Adipocyte (in vitro differentiated cells): Measurements from ENCODE around the gene KRT76.

ENCODE experiments used
- DNase-seq: peaks from one replicate; pipeline ENCODE4 v3.0.0-alpha.2; 2015; ENCODE audit warnings: low read depth
- H3K27me3 ChIP-seq: replicated peaks from 2 replicates; pipeline ENCODE4 v1.7.0; 2013; ENCODE audit warnings: mild to moderate bottlenecking, low read length, moderate library complexity; ENCODE audit not compliant: control insufficient read depth, insufficient read depth
- H3K36me3 ChIP-seq: 2 replicates; pipeline ENCODE4 v1.7.0; 2013; ENCODE audit warnings: low read length, mild to moderate bottlenecking, moderate library complexity; ENCODE audit not compliant: control insufficient read depth, insufficient read depth, severe bottlenecking
- H3K4me1 ChIP-seq: 2 replicates; pipeline ENCODE4 v1.7.0; 2013; ENCODE audit warnings: mild to moderate bottlenecking, low read length, moderate library complexity; ENCODE audit not compliant: control insufficient read depth, insufficient read depth
- H3K4me3 ChIP-seq: 2 replicates; pipeline ENCODE4 v1.7.0; 2013; ENCODE audit warnings: mild to moderate bottlenecking, low read length, moderate library complexity
- H3K9ac ChIP-seq: 2 replicates; pipeline ENCODE4 v1.7.0; 2013; ENCODE audit warnings: mild to moderate bottlenecking, low read length, moderate library complexity
- H3K9me3 ChIP-seq: 2 replicates; pipeline ENCODE4 v1.7.0; 2013; ENCODE audit warnings: mild to moderate bottlenecking, low read length, moderate library complexity; ENCODE audit not compliant: control insufficient read depth

The KRT76 gene

DNA sequence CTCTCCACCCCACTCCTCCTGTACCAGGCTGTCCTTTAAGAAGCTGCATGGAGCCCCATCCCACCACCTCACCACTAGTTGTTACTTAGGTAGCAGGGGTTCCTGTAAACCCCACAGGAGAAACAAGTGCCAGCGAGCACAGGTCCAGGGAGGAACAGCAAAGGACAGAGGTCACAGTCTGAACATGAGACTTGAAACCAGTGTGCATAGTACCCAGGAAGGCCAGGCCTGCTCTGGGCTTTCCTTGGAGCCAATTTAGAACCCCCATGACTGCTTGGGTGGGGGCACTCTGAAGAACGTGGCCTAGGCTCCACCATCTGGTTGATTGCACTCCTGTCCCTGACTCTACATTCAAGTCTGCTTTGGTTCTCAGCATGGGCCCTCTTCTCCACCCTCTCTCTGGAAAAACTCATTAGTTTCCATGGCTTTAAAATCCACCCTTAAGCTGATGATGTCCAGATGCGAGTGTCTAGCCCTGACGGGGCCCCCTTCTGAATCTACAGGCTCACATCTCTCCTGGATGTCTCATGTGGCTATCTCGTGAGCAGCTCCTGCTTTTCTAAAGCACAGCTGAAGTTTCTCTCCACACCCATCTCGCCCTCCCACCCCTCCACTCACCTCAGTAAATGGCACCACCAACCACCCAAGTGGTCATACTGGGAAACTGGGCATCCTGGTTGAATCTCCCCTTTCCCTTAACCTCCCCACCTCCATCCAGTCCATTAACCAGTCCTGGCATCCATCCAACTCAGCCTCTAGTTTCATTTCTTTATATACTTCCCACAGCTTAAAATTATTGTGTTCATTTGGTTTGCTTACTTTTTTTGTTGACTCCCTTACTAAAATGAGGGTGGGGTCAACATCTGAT, 10.4 kb upstream of the KRT76 start:
- Histone ChIP-seq H3K36me3 (no peaks in the 10 kb centered on the region), H3K4me3 (no peak overlapping the region), H3K9ac (no peak overlapping the region), H3K4me1 (no peaks in the 10 kb centered on the region), H3K9me3 (peaks cover 5% of the 10 kb centered on the region), H3K27me3 (peaks cover 70% of the 10 kb centered on the region)
- DNase-seq: no peak

DNA sequence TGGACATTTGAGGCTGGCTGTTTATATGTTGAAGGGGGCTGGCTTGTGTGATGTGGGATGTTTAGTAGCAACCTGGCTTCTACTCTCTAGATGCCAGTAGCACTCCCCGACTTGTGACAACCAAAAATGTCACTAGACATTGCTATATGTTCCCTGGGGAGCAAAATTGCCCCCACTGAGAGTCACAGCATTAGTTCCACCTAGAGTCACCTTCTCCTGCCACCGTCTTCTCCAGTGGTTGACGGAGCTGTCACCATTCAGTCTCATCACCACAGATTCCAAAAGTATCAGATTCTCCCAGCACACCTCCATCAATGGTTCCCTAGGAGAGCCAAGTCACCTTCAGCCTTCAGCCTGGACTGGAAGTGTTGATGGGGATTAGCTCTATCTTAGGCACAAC, 7.8 kb upstream of the KRT76 start:
- Histone ChIP-seq H3K4me1 (no peaks in the 10 kb centered on the region), H3K4me3 (no peak overlapping the region), H3K36me3 (no peaks in the 10 kb centered on the region), H3K9ac (no peak overlapping the region), H3K27me3 (peaks cover 70% of the 10 kb centered on the region), H3K9me3 (peaks cover 5% of the 10 kb centered on the region)
- no peak for DNase-seq

- Histone ChIP-seq H3K4me3 (no peak overlapping the region), H3K27me3 (peaks cover 72% of the 10 kb centered on the region), H3K9me3 (peaks cover 5% of the 10 kb centered on the region), H3K36me3 (no peaks in the 10 kb centered on the region), H3K4me1 (no peaks in the 10 kb centered on the region), H3K9ac (no peak overlapping the region)
- DNase-seq: no peak
Measured at GRCh38 chr12:52783563-52784316, 6.6 kb upstream of the KRT76 start.

- no peak overlapping the region for H3K4me3 ChIP-seq
- DNase-seq: no peak
- no peaks in the 10 kb centered on the region for H3K4me1 ChIP-seq
- no peak overlapping the region for H3K9ac ChIP-seq
- H3K9me3 ChIP-seq: peaks cover 5% of the 10 kb centered on the region
- no peaks in the 10 kb centered on the region for H3K36me3 ChIP-seq
- H3K27me3 ChIP-seq: peaks cover 73% of the 10 kb centered on the region
Measured at GRCh38 chr12:52782502-52782901, 5.4 kb upstream of the KRT76 start.

DNA sequence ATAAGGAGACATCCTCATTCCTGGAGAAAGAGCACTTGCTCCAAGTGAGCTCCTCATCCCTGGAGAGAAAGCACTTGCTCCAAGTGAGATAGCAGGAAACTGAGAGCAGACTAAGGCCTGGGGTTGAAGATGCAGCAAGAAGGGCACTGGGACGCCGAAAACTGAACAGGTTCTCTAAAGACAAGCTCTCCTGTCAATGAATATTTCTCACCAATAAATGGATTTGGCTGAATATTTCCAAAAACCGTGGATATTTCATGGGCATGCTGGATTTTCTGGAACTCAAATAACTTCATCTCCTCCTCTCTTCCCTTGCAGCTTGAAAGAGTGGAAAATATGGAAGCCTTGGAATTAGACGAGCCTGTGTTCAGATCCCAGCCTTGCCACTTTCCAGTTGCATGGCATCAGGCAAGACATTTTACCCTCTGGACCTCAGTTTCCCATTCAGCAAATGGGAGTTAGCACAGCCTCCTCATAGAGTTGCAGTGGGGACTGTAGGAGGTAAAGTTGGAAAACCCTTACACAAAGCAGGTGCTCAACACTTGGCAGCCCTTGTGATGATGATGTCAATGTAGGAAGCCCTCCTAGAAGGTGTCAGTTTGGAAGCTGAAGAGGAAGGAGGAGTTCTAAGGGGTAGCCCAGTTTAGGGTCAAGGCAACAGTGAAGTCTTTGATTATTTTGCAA, 4.4 kb upstream of the KRT76 start:
- Histone ChIP-seq H3K4me1 (no peaks in the 10 kb centered on the region), H3K4me3 (no peak overlapping the region), H3K9me3 (peaks cover 5% of the 10 kb centered on the region), H3K27me3 (peaks cover 71% of the 10 kb centered on the region), H3K9ac (no peak overlapping the region), H3K36me3 (no peaks in the 10 kb centered on the region)
- no peak for DNase-seq

DNA sequence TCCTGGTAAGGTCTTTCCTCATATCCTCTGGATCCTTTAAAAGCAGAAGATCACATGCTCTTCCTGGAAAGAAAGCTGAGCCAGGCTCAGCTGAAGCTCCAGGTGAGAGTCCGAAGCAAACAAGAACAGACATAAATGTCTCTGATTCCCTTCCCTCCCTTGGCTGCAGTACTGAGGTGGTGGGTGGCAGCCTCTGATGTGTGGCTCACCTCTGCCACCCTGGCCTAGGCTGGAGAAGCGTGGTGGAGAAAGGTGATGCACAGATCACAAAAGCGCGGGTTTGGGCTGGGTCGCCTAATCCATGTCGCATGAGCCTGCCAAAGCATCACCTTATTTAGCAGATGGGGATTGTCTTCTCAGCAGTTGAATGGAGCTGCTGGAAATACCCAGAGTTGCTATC, 2.8 kb upstream of the KRT76 start:
- Histone ChIP-seq H3K9ac (no peak overlapping the region), H3K36me3 (no peaks in the 10 kb centered on the region), H3K4me1 (no peaks in the 10 kb centered on the region), H3K9me3 (no peaks in the 10 kb centered on the region), H3K4me3 (no peak overlapping the region), H3K27me3 (peaks cover 75% of the 10 kb centered on the region)
- no peak for DNase-seq

DNA sequence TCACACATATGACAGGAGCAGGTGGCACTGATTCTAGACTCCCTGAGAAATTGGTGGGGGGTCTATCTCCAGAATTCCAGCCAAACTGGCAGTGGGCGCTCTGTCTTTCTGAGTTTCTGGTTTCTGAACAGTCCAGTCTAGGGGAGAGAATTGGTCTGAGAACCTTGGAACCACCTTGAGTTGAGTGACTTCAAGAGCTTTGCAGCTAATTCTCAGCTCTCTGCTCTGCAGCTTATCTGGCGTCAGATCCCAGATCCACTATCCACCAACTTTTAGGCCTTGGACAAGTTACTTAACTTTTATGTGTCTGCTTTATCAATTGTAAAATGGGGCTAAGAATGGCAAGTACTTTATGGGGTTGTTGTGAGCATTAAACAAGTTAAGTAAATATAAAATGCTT, 1.7 kb upstream of the KRT76 start:
- H3K4me3 ChIP-seq: no peak overlapping the region

DNA sequence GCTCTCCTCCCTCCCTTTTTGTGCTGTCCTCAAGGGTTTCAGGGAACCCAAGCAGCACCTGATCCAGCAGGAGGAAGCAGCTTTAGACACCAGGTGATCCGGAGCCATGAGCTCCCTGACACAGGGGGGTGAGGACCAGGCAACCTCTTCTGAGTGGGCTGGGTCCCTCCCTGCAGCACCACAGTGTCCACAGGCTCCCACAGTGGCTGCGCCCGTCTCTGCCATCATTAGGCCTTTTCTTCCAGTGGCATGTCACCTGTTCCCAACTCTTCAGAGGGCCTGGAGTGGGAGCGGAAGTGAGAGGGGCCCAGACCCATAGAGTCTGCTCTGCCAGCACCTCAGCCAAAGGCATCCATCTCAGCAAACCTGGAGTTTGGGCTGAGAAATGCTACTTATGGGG, 421 bp upstream of the KRT76 start:
- H3K4me3 ChIP-seq: no peak overlapping the region
- peaks cover 75% of the 10 kb centered on the region for H3K27me3 ChIP-seq
- no peaks in the 10 kb centered on the region for H3K36me3 ChIP-seq
- no peaks in the 10 kb centered on the region for H3K9me3 ChIP-seq
- DNase-seq: no peak
- H3K4me1 ChIP-seq: no peaks in the 10 kb centered on the region
- no peak overlapping the region for H3K9ac ChIP-seq

More for the DNA sequence above, 1.7 kb upstream of the KRT76 start:
- no peaks in the 10 kb centered on the region for H3K36me3 ChIP-seq
- H3K9ac ChIP-seq: no peak overlapping the region
- no peaks in the 10 kb centered on the region for H3K9me3 ChIP-seq
- peaks cover 74% of the 10 kb centered on the region for H3K27me3 ChIP-seq
- no peak for DNase-seq
- no peaks in the 10 kb centered on the region for H3K4me1 ChIP-seq

DNA sequence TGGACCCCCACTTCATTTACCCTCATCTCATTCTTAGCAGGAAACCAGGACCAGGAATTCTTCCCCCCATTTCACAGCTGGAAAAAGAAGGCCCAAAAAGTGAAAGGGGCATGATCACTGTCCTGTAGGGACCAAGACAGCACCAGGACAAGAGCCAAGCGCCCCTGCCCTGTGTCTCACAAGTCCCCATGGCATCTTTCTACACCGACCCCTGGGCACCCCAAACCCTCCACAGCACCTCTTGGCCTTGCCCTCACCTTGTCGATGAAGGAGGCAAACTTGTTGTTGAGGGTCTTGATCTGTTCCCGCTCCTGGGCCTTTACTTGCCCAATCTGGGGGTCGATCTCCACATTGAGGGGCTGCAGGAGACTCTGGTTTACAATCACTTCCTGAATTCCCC, 710 bp downstream of the KRT76 start:
- H3K4me3 ChIP-seq: no peak overlapping the region
- H3K36me3 ChIP-seq: no peaks in the 10 kb centered on the region
- no peaks in the 10 kb centered on the region for H3K4me1 ChIP-seq
- no peaks in the 10 kb centered on the region for H3K9me3 ChIP-seq
- peaks cover 67% of the 10 kb centered on the region for H3K27me3 ChIP-seq
- H3K9ac ChIP-seq: no peak overlapping the region
- no peak for DNase-seq

- Histone ChIP-seq H3K4me1 (no peaks in the 10 kb centered on the region), H3K9me3 (no peaks in the 10 kb centered on the region), H3K27me3 (peaks cover 53% of the 10 kb centered on the region)
Measured at GRCh38 chr12:52774629-52775250, 2.4 kb downstream of the KRT76 start.

GRCh38 chr12:52772772-52773171, 4.4 kb downstream of the KRT76 start:
- Histone ChIP-seq H3K9me3 (no peaks in the 10 kb centered on the region), H3K4me1 (no peaks in the 10 kb centered on the region), H3K4me3 (no peak overlapping the region), H3K27me3 (peaks cover 43% of the 10 kb centered on the region), H3K9ac (no peak overlapping the region), H3K36me3 (no peaks in the 10 kb centered on the region)
- DNase-seq: no peak

More at GRCh38 chr12:52774629-52775250, 2.4 kb downstream of the KRT76 start:
- H3K4me3 ChIP-seq: no peak overlapping the region
- no peak for DNase-seq
- H3K9ac ChIP-seq: no peak overlapping the region
- no peaks in the 10 kb centered on the region for H3K36me3 ChIP-seq
